ENCODE results near the gene EXT2.

The EXT2 gene

DNA sequence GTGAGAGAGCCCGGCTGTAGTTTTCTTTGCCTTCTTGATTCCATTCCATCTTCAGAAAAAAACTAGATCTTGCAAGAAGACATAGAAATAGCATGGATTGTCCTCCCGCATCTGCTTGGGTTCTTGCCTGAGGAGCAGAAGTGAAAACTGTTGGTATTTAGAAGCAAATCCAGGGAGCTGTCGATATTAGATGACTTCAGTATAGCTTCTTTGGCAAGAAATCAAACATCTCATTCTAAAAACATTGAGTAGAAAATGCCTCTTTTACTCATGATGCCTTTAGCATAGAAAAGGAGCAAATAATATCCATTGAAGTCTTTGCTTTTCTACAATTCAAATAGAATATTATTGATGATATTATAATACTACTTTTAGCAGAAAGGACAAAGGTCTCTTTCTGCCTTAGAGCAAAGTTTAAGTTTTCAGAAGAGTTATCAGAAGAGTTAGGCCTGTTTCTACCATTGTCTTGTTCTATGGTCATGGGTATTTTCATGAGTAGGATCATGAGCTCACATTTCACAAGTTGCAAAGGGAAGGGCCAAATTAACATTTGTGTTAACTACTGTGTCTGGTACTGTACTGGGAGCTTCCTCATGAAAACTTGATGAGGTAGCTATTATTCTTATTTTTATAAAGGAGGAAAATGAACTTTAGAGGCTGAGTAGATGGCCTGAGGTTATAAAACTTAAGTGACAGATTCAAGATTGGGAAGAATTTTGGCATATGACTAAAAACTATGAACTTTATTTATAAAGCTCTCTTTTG is 49.7 kb downstream of the EXT2 start:
- Histone ChIP-seq H3K4me3 (ENCODE audit: low read length) (no peak overlapping the region), H3K4me2 (ENCODE audit: low read length) (no peak overlapping the region), H2AFZ (ENCODE audit: low read depth, low read length) (no peak overlapping the region), H3K4me1 (ENCODE audit: low read length) (no peaks in the 10 kb centered on the region), H3K9ac (ENCODE audit: low read length) (no peak overlapping the region), H3K27me3 (ENCODE audit: low read depth, low read length) (no peaks in the 10 kb centered on the region), H3K27ac (ENCODE audit: low read length) (no peak overlapping the region), H4K20me1 (ENCODE audit: insufficient read depth, low read length) (no peaks in the 10 kb centered on the region), H3K9me3 (ENCODE audit: insufficient read depth, low read length) (no peaks in the 10 kb centered on the region), H3K79me2 (ENCODE audit: low read length) (no peaks in the 10 kb centered on the region), H3K36me3 (replicated peaks; ENCODE audit: low read depth, low read length) (peaks cover 5% of the 10 kb centered on the region)
- no peak for TF ChIP-seq EZH2phosphoT487 (IDR thresholded peaks at IDR 0.05; ENCODE audit: low read depth)
- TF ChIP-seq CTCF (IDR thresholded peaks at IDR 0.05; ENCODE audit: low read depth, low read length), result no peak

- no peaks in the 10 kb centered on the region for H3K27me3 ChIP-seq (ENCODE audit: low read depth, low read length)
- no peak overlapping the region for H2AFZ ChIP-seq (ENCODE audit: low read depth, low read length)
- H3K79me2 ChIP-seq (ENCODE audit: low read length), result no peaks in the 10 kb centered on the region
- H4K20me1 ChIP-seq (ENCODE audit: insufficient read depth, low read length), result no peaks in the 10 kb centered on the region
- no peak overlapping the region for H3K9ac ChIP-seq (ENCODE audit: low read length)
- no peak for TF ChIP-seq EZH2phosphoT487 (IDR thresholded peaks at IDR 0.05; ENCODE audit: low read depth)
- TF ChIP-seq CTCF (IDR thresholded peaks at IDR 0.05; ENCODE audit: low read depth, low read length), result no peak
- no peaks in the 10 kb centered on the region for H3K9me3 ChIP-seq (ENCODE audit: insufficient read depth, low read length)
- H3K27ac ChIP-seq (ENCODE audit: low read length), result no peak overlapping the region
- no peak overlapping the region for H3K4me3 ChIP-seq (ENCODE audit: low read length)
- peaks cover 15% of the 10 kb centered on the region for H3K36me3 ChIP-seq (replicated peaks; ENCODE audit: low read depth, low read length)
- H3K4me1 ChIP-seq (ENCODE audit: low read length), result no peaks in the 10 kb centered on the region
- H3K4me2 ChIP-seq (ENCODE audit: low read length), result no peak overlapping the region
These were observed 51.5 kb downstream of the EXT2 start for GRCh38 chr11:44146931-44147330.

GRCh38 chr11:44147751-44148150 is 52.3 kb downstream of the EXT2 start:
- Histone ChIP-seq H3K79me2 (ENCODE audit: low read length) (no peaks in the 10 kb centered on the region), H3K27ac (ENCODE audit: low read length) (no peak overlapping the region), H2AFZ (ENCODE audit: low read depth, low read length) (no peak overlapping the region), H3K4me1 (ENCODE audit: low read length) (no peaks in the 10 kb centered on the region), H3K9ac (ENCODE audit: low read length) (no peak overlapping the region), H3K4me2 (ENCODE audit: low read length) (no peak overlapping the region), H3K9me3 (ENCODE audit: insufficient read depth, low read length) (no peaks in the 10 kb centered on the region), H3K4me3 (ENCODE audit: low read length) (no peak overlapping the region), H4K20me1 (ENCODE audit: insufficient read depth, low read length) (no peaks in the 10 kb centered on the region), H3K27me3 (ENCODE audit: low read depth, low read length) (no peaks in the 10 kb centered on the region), H3K36me3 (replicated peaks; ENCODE audit: low read depth, low read length) (peaks cover 19% of the 10 kb centered on the region)
- TF ChIP-seq EZH2phosphoT487 (IDR thresholded peaks at IDR 0.05; ENCODE audit: low read depth) (no peak), CTCF (IDR thresholded peaks at IDR 0.05; ENCODE audit: low read depth, low read length) (no peak)

- H3K36me3 ChIP-seq (replicated peaks; ENCODE audit: low read depth, low read length), result peaks cover 19% of the 10 kb centered on the region
These were observed 54.2 kb downstream of the EXT2 start for GRCh38 chr11:44149651-44150050.

More at GRCh38 chr11:44149651-44150050, 54.2 kb downstream of the EXT2 start:
- Histone ChIP-seq H2AFZ (ENCODE audit: low read depth, low read length) (no peak overlapping the region), H3K27me3 (ENCODE audit: low read depth, low read length) (no peaks in the 10 kb centered on the region), H3K9me3 (ENCODE audit: insufficient read depth, low read length) (no peaks in the 10 kb centered on the region), H3K79me2 (ENCODE audit: low read length) (no peaks in the 10 kb centered on the region), H3K9ac (ENCODE audit: low read length) (no peak overlapping the region), H3K4me2 (ENCODE audit: low read length) (no peak overlapping the region), H4K20me1 (ENCODE audit: insufficient read depth, low read length) (no peaks in the 10 kb centered on the region), H3K27ac (ENCODE audit: low read length) (no peak overlapping the region), H3K4me1 (ENCODE audit: low read length) (no peaks in the 10 kb centered on the region), H3K4me3 (ENCODE audit: low read length) (no peak overlapping the region)
- TF ChIP-seq CTCF (IDR thresholded peaks at IDR 0.05; ENCODE audit: low read depth, low read length), result no peak

All from OCI-LY3 (cell line).